Measurements from ENCODE around the gene PLEKHM1.
"Not testable (repeated sequence)": the region's sequence is repeated elsewhere in the genome, so short reads cannot be mapped to it uniquely, and the experiment has no call there.

GRCh38 chr17:45454341-45454740, 36.2 kb downstream of the PLEKHM1 start:
- TF ChIP-seq CTCF (IDR thresholded peaks at IDR 0.05 in 8 of 11, conservative IDR thresholded peaks at IDR 0.05 in 3 of 11); POLR2A (IDR thresholded peaks at IDR 0.05); POLR2AphosphoS5 (IDR thresholded peaks at IDR 0.05): not testable (repeated sequence)

Data from spleen (tissue), 7 donors.